ENCODE results near the gene PFN4.
"Not testable (repeated sequence)": the region's sequence is repeated elsewhere in the genome, so short reads cannot be mapped to it uniquely, and the experiment has no call there.

PFN4 gene

GRCh38 chr2:24110660-24111303 lies 12.4 kb downstream of the PFN4 start:
- no peak for DNase-seq

- DNase-seq = not testable (repeated sequence)
These were observed 13.7 kb downstream of the PFN4 start for GRCh38 chr2:24109431-24109830.

GRCh38 chr2:24107336-24107735 lies 15.8 kb downstream of the PFN4 start:
- DNase-seq = no peak

GRCh38 chr2:24106786-24107185 lies 16.3 kb downstream of the PFN4 start:
- no peak for DNase-seq

- DNase-seq = no peak
These were observed 17.3 kb downstream of the PFN4 start for GRCh38 chr2:24105816-24106215.

- DNase-seq = no peak
These were observed 18.2 kb downstream of the PFN4 start for GRCh38 chr2:24104906-24105305.

GRCh38 chr2:24104110-24104650 lies 19.0 kb downstream of the PFN4 start:
- DNase-seq = no peak

GRCh38 chr2:24102677-24103076 lies 20.5 kb downstream of the PFN4 start:
- DNase-seq = no peak

GRCh38 chr2:24101992-24102391 lies 21.1 kb downstream of the PFN4 start:
- DNase-seq = no peak

GRCh38 chr2:24100732-24101131 lies 22.4 kb downstream of the PFN4 start:
- DNase-seq = not testable (repeated sequence)

GRCh38 chr2:24095171-24095677 lies 27.9 kb downstream of the PFN4 start:
- not testable (repeated sequence) for DNase-seq

GRCh38 chr2:24093270-24093669 lies 29.9 kb downstream of the PFN4 start:
- DNase-seq = not testable (repeated sequence)

GRCh38 chr2:24088821-24089359 lies 34.2 kb downstream of the PFN4 start:
- no peak for DNase-seq

GRCh38 chr2:24087032-24087431 lies 36.1 kb downstream of the PFN4 start:
- DNase-seq = no peak

- no peak for DNase-seq
These were observed 36.9 kb downstream of the PFN4 start for GRCh38 chr2:24086241-24086640.

- no peak for DNase-seq
These were observed 38.0 kb downstream of the PFN4 start for GRCh38 chr2:24085200-24085489.

GRCh38 chr2:24084386-24085199 lies 38.5 kb downstream of the PFN4 start, which contains the start of gene TP53I3:
TP53I3 (minus strand) TSS chr2:24084834; CDS start chr2:24084326, 508 bp downstream.
- peak; percentile 43 for DNase-seq

GRCh38 chr2:24083567-24084385 lies 39.4 kb downstream of the PFN4 start:
- DNase-seq = peak; percentile 27

- DNase-seq = no peak
These were observed 40.2 kb downstream of the PFN4 start for GRCh38 chr2:24082787-24083566.

GRCh38 chr2:24080701-24081100 lies 42.4 kb downstream of the PFN4 start:
- no peak for DNase-seq

- DNase-seq = no peak
These were observed 45.3 kb downstream of the PFN4 start for GRCh38 chr2:24077879-24078278.

GRCh38 chr2:24077535-24077877 lies 45.6 kb downstream of the PFN4 start:
- no peak for DNase-seq

Measured in NCI-H2107 (cell line).